HUES48 (cell line): ENCODE results near the gene CCL3.

Experiments
- H3K27ac ChIP-seq: one replicate; pipeline ENCODE4 v1.7.0; 2013; ENCODE audit warnings: low read depth, low read length, inconsistent platforms
- H3K27me3 ChIP-seq: 2 replicates; pipeline ENCODE4 v1.6.1; 2013; ENCODE audit warnings: mild to moderate bottlenecking, low read length; ENCODE audit not compliant: control insufficient read depth, insufficient read depth
- H3K36me3 ChIP-seq: 2 replicates; pipeline ENCODE4 v1.6.1; 2013; ENCODE audit warnings: low read length; ENCODE audit not compliant: control insufficient read depth, insufficient read depth
- H3K4me1 ChIP-seq: 2 replicates; pipeline ENCODE4 v1.6.1; 2013; ENCODE audit warnings: mild to moderate bottlenecking, low read length; ENCODE audit not compliant: control insufficient read depth, insufficient read depth
- H3K4me3 ChIP-seq: 2 replicates; pipeline ENCODE4 v1.5.1; 2013; ENCODE audit warnings: mild to moderate bottlenecking, low read depth, low read length
- H3K9ac ChIP-seq: 2 replicates; pipeline ENCODE4 v1.6.1; 2013; ENCODE audit warnings: mild to moderate bottlenecking, low read depth, low read length, moderate library complexity
- H3K9me3 ChIP-seq: 2 replicates; pipeline ENCODE4 v1.6.1; 2013; ENCODE audit warnings: low read length; ENCODE audit not compliant: control insufficient read depth, insufficient read depth

Gene CCL3

DNA sequence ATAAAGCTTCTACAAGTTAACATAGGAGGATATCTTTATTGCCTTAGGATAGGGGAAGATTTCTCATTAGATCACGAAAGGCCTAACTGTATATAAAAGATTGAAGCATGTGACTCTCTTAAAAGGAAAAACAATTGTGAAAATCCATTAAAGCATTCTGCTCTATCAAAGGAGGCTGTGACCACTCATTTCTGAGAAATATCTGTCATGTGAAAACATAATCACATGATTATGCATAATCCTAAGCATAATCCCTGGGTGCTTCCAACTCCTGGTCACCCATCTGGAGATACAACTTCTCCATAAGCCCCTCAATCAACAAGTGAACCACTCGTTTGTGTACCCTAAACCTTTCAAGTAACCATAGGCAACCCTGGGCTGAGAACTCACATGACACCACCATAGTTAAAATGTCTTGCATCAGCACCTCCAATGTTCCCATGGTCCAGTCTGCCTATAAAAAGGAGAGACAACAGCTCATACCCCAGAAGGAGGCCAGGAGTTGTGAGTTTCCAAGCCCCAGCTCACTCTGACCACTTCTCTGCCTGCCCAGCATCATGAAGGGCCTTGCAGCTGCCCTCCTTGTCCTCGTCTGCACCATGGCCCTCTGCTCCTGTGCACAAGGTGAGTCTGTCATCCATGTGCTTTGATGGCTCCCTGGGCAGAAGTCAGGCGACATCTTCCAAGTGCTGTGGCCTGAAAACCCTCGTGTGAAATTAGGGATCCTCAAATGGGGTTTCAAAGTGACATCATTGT lies 26.0 kb downstream of the CCL3 start, which contains the start of gene CCL18:
CCL18 (plus strand) TSS at position 487 of the 756 bp plus-strand sequence; CDS start at position 558, 71 bp downstream.
- H3K4me3 ChIP-seq = no peak within 1 kb of the TSS
- no peak within 1 kb of the TSS for H3K9ac ChIP-seq
- H3K27me3 ChIP-seq = no peaks in the 10 kb centered on the region
- no peak within 1 kb of the TSS for H3K27ac ChIP-seq
- no peaks in the 10 kb centered on the region for H3K4me1 ChIP-seq
- H3K9me3 ChIP-seq = no peaks in the 10 kb centered on the region
- H3K36me3 ChIP-seq = no peaks in the 10 kb centered on the region

DNA sequence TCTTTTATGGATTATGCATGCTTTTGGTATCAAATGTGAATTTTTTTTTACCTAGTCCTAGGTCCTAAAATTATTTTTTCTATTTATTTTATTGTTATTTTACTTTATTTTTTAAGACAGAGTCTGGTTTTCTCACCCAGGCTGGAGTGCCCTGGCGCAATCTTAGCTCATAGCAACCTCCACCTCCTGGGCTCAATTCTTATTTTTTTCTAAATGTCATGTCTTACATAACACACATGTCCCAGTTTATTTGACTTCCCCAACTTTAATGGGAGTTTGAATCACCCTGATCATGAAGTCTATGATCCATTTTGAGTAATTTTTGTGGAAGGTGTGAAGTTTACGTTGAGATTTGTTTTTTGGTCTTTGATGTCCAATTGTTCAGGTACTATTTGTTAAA lies 29.1 kb downstream of the CCL3 start:
- Histone ChIP-seq H3K4me1 (no peaks in the 10 kb centered on the region), H3K4me3 (no peak overlapping the region), H3K27ac (no peak overlapping the region), H3K36me3 (no peaks in the 10 kb centered on the region), H3K27me3 (no peaks in the 10 kb centered on the region), H3K9ac (no peak overlapping the region), H3K9me3 (no peaks in the 10 kb centered on the region)

DNA sequence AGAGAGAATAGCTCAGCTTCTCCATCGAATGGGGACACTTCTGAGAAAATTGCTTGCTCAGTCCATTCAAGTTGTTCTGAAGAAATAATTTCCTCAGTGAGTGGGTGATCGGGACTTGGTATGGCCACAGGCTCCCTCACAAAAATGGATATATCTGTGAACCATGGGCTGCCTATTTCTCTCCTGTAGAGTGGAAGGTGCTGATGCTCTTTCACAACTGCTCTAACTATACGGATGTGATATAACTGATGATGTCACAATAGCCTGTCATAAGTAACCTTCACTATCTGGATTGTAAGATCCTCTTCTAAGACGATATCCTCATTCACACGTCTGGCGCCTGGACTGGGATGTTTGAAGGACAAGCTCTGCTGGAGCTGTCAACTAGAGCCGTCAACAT lies 30.5 kb downstream of the CCL3 start:
- Histone ChIP-seq H3K9ac (no peak overlapping the region), H3K9me3 (no peaks in the 10 kb centered on the region), H3K4me3 (no peak overlapping the region), H3K27me3 (no peaks in the 10 kb centered on the region), H3K36me3 (no peaks in the 10 kb centered on the region), H3K4me1 (no peaks in the 10 kb centered on the region), H3K27ac (no peak overlapping the region)

- Histone ChIP-seq H3K4me3 (no peak overlapping the region), H3K27me3 (no peaks in the 10 kb centered on the region)
Observed at GRCh38 chr17:36057911-36058310, 32.0 kb downstream of the CCL3 start.

GRCh38 chr17:36055921-36056520 lies 33.9 kb downstream of the CCL3 start:
- no peak overlapping the region for H3K4me3 ChIP-seq
- no peaks in the 10 kb centered on the region for H3K9me3 ChIP-seq
- H3K9ac ChIP-seq = no peak overlapping the region
- H3K4me1 ChIP-seq = no peaks in the 10 kb centered on the region
- no peaks in the 10 kb centered on the region for H3K27me3 ChIP-seq
- no peak overlapping the region for H3K27ac ChIP-seq
- no peaks in the 10 kb centered on the region for H3K36me3 ChIP-seq

More at GRCh38 chr17:36057911-36058310, 32.0 kb downstream of the CCL3 start:
- Histone ChIP-seq H3K4me1 (no peaks in the 10 kb centered on the region), H3K9ac (no peak overlapping the region), H3K36me3 (no peaks in the 10 kb centered on the region), H3K9me3 (no peaks in the 10 kb centered on the region), H3K27ac (no peak overlapping the region)

- no peaks in the 10 kb centered on the region for H3K9me3 ChIP-seq
- no peak overlapping the region for H3K9ac ChIP-seq
- H3K4me1 ChIP-seq = no peaks in the 10 kb centered on the region
- H3K27ac ChIP-seq = no peak overlapping the region
- no peaks in the 10 kb centered on the region for H3K27me3 ChIP-seq
- H3K36me3 ChIP-seq = no peaks in the 10 kb centered on the region
- H3K4me3 ChIP-seq = no peak overlapping the region
Observed at GRCh38 chr17:36055171-36055570, 34.8 kb downstream of the CCL3 start.

- peaks cover 6% of the 10 kb centered on the region; the same call in 1 of the 2 replicates for H3K9me3 ChIP-seq
- H3K27ac ChIP-seq = no peak overlapping the region
- H3K27me3 ChIP-seq = no peaks in the 10 kb centered on the region
- no peak overlapping the region for H3K4me3 ChIP-seq
- H3K4me1 ChIP-seq = no peaks in the 10 kb centered on the region
- H3K9ac ChIP-seq = no peak overlapping the region
- H3K36me3 ChIP-seq = no peaks in the 10 kb centered on the region
Observed at GRCh38 chr17:36049643-36050042, 40.3 kb downstream of the CCL3 start.

GRCh38 chr17:36048066-36048465 lies 41.9 kb downstream of the CCL3 start:
- Histone ChIP-seq H3K27me3 (no peaks in the 10 kb centered on the region), H3K27ac (no peak overlapping the region), H3K4me1 (no peaks in the 10 kb centered on the region), H3K9ac (no peak overlapping the region), H3K36me3 (no peaks in the 10 kb centered on the region), H3K4me3 (no peak overlapping the region), H3K9me3 (peaks cover 8% of the 10 kb centered on the region)
